NB4 (cell line): Measurements from ENCODE around the gene CCS.

ENCODE experiments used
- DNase-seq: peaks from one replicate; pipeline ENCODE4 v3.0.0; 2010; ENCODE audit warnings: low read depth
- H3K4me3 ChIP-seq: one replicate; pipeline ENCODE4 v1.5.1; 2011; ENCODE audit warnings: mild to moderate bottlenecking, low read depth, low read length, moderate library complexity
- MYC ChIP-seq: IDR thresholded peaks from 2 replicates; pipeline ENCODE4 v1.6.1; 2011; ENCODE audit warnings: low read depth, low read length
- POLR2A ChIP-seq: IDR thresholded peaks from 2 replicates; pipeline ENCODE4 v1.6.1; 2011; ENCODE audit warnings: mild to moderate bottlenecking; ENCODE audit not compliant: insufficient read length; ENCODE audit errors: extremely low read depth
- TF ChIP-seq, protein P1 (sequence below): IDR thresholded peaks from one replicate; pipeline ENCODE4 v1.5.1; 2012; ENCODE audit warnings: low read depth, low read length
- TF ChIP-seq, protein P2 (sequence below): IDR thresholded peaks from 2 replicates; pipeline ENCODE4 v1.6.1; 2011; ENCODE audit warnings: low read depth, low read length

Gene CCS

GRCh38 chr11:66646828-66647227 lies 53.8 kb downstream of the CCS start:
- no peak overlapping the region for H3K4me3 ChIP-seq
- no peak for DNase-seq
- TF ChIP-seq POLR2A (no peak), MYC (no peak)
- TF ChIP-seq, protein P1, sequence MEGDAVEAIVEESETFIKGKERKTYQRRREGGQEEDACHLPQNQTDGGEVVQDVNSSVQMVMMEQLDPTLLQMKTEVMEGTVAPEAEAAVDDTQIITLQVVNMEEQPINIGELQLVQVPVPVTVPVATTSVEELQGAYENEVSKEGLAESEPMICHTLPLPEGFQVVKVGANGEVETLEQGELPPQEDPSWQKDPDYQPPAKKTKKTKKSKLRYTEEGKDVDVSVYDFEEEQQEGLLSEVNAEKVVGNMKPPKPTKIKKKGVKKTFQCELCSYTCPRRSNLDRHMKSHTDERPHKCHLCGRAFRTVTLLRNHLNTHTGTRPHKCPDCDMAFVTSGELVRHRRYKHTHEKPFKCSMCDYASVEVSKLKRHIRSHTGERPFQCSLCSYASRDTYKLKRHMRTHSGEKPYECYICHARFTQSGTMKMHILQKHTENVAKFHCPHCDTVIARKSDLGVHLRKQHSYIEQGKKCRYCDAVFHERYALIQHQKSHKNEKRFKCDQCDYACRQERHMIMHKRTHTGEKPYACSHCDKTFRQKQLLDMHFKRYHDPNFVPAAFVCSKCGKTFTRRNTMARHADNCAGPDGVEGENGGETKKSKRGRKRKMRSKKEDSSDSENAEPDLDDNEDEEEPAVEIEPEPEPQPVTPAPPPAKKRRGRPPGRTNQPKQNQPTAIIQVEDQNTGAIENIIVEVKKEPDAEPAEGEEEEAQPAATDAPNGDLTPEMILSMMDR, result no peak
- TF ChIP-seq, protein P2, sequence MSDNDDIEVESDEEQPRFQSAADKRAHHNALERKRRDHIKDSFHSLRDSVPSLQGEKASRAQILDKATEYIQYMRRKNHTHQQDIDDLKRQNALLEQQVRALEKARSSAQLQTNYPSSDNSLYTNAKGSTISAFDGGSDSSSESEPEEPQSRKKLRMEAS, result no peak

DNA sequence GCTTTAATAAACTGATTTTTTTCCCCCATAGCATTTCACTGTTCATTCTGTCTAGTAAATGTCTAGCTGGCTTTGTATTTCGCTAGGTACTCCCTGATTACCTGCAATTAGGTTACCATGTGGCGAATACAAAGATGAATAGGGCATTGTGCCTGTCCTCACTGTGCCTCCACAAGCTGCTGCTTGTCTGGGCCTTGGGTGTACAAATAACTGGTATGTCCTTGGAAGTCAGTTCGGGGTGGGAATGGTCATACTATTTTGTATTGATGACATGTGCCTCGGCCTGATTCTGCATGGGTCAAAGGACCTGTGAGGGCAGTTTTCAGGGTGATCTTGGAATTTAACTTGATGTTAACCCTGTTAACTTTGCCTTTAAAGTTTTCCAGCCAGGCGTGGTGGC lies 56.9 kb downstream of the CCS start:
- no peak overlapping the region for H3K4me3 ChIP-seq
- no peak for TF ChIP-seq MYC
- TF ChIP-seq, protein P2, result no peak
- TF ChIP-seq, protein P1, result no peak
- no peak for TF ChIP-seq POLR2A
- no peak for DNase-seq

- TF ChIP-seq, protein P1, result no peak
- TF ChIP-seq, protein P2, result no peak
- TF ChIP-seq POLR2A, result no peak
- TF ChIP-seq MYC, result no peak
- DNase-seq, result no peak
- H3K4me3 ChIP-seq, result no peak overlapping the region
These were observed 58.0 kb downstream of the CCS start for GRCh38 chr11:66651016-66651415.

DNA sequence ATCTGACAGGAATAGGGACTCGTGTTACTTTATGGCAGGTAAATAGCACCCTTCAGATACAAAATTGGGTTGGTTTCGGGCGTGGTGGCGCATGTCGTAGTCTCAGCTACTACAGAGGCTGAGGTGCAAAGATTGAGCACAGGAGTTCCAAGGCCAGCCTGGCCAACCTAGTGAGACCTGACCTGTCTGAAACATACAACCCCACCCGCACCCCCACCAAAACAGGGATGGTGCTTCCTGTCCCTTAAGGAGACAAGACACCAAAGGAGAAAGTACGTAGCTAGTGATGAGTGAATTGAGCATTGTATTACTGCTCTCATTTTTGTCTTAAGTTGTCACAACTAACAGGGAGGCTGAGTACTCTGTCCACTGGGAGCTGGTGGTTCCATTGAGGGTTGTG lies 59.7 kb downstream of the CCS start:
- DNase-seq, result no peak

DNA sequence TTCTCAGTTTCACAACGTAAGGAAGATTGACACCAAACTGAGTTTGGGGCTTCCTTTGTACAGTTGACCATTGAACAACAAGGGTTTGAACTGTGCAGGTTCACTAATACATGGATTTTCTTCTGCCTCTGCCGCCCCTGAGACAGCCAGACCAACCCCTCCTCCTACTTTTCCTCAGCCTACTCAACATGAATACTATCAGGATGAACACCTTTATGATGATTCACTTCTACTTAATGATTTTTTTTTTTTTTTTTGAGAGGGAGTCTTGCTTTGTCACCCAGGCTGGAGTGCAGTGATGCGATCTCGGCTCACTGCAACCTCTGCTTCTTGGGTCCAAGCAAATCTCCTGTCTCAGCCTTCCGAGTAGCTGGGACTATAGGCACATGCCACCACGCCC lies 60.1 kb downstream of the CCS start:
- DNase-seq, result no peak
- TF ChIP-seq, protein P2, result no peak
- TF ChIP-seq POLR2A (no peak), MYC (no peak)
- TF ChIP-seq, protein P1, result no peak
- no peak overlapping the region for H3K4me3 ChIP-seq

More for the DNA sequence above, 59.7 kb downstream of the CCS start:
- H3K4me3 ChIP-seq, result no peak overlapping the region
- no peak for TF ChIP-seq POLR2A
